CD4-positive, alpha-beta T cell treated with Interleukin-15 for 4 hours (primary cell): ENCODE results near the gene OSBPL8.
A peak's percentile ranks its signal among the peaks of the same experiment; 100 is the strongest.

ENCODE experiments used
- DNase-seq: peaks from one replicate; pipeline ENCODE4 v3.0.0-alpha.2; 2020; ENCODE audit warnings: low spot score

Gene OSBPL8

DNA sequence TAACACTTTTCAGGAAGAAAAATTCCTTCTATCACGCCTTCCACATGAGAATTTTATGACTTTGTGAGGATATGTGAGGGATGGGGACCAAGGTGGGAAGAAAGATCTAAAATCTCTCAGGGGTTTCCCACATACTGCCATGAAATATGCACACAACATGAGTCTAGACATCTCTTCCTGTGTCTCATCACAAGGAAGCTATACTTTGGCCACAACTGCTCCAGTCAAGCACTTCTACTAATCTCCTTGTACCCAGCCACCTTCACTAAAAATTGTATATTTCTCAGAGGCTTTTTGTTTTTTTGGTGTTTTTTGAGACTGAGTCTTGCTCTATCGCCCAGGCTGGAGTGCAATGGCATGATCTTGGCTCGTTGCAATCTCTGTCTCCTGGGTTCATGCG is 3.2 kb downstream of the OSBPL8 start:
- DNase-seq = peak; percentile 53

GRCh38 chr12:76555797-76556196 is 3.8 kb downstream of the OSBPL8 start:
- DNase-seq = no peak

GRCh38 chr12:76555231-76555767 is 4.3 kb downstream of the OSBPL8 start:
- DNase-seq = peak; percentile 21

DNA sequence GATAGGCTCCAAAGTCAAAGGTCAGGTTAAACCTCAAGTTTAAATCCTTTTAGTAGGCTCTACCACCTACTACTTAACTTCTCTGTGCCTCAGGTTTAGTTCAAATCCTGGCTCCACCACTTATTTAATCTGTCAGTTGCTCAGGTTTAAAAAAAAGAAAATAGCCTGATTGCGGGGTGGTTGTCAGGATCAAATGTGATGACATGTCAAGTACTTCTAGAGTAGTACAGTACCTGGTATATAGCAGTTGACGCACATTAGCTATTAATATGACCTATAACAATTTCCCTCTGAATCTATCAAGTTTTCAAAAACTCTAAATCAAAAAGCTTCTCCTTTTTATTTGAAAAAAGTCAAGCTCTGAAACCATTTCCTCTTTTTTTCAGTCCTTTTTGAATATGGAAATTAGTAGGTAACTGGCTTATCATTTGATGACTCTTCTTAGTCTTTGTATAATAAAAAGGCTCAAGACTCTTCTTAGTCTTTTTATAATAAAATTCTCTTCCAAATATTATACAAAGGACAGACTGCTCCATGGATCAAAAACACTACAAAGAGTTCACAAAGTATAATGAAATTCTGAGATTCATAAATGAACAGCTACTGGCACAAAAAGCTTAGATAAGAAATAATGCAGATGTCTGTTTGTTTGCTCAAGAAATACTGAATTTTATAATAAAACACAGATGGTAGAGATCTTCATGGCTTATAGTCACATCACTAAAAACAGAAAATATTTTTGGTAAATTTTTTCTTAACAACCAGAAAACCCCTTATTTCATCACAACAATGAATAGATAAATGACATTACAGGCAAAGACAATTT is 5.0 kb downstream of the OSBPL8 start:
- DNase-seq = no peak

GRCh38 chr12:76552343-76552938 is 7.1 kb downstream of the OSBPL8 start:
- no peak for DNase-seq

DNA sequence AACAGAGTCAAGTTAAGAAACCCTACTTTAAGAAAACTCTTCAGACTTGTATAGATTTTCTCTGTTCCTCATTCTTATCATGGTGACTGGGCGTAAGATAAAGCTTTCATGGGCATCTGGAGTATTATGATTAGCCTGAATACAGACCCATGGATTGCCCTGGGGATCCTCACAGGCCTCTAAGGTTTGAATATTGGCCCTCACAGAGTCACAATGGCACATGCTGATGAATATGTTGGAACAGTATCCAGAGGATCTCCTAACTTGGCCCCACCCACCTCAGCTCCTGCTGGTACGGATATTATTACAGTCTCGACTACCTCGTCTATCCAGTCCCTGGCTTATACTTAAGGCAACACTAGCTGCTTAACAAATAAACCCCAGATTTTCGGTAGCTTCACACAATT is 8.1 kb downstream of the OSBPL8 start:
- no peak for DNase-seq

GRCh38 chr12:76549131-76549530 is 10.4 kb downstream of the OSBPL8 start:
- no peak for DNase-seq

- no peak for DNase-seq
Observed at GRCh38 chr12:76548222-76548837, 11.2 kb downstream of the OSBPL8 start.

DNA sequence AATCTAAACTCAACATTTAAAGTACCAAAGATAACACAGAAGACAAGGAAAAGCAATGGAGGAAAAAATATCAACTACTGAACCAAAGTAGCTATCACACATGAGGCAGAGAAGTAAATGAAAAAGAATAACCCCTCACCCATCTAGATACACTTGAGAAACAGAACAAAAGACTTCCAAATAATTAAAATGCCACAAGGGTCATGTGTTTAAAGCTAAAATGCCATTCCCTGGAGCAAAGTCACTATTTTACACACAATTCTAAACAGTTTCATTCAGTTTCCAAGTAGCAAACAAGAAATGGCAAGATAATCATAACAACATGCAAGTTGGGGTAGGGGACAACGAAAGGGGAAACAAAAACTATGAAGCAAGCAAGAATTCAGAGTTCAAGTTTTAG is 12.0 kb downstream of the OSBPL8 start:
- no peak for DNase-seq

DNA sequence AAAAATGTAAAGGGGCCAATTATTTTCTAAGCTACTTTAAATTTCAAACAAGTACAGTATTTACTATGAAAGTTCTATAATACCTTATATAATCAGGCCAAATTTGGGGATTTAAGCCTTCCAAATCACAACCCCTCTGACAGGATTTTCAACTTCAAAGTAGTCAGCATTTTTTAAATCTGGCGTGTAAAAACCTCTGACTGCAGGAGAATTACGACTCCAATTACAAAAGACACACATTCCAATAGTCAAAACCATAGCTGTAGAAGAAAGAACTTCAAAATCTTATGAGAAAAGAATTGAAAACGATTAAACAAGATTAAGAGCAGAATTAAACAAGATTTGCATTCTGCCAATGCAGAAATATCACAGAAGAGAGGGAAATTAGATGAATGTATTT is 12.7 kb downstream of the OSBPL8 start:
- DNase-seq = no peak

DNA sequence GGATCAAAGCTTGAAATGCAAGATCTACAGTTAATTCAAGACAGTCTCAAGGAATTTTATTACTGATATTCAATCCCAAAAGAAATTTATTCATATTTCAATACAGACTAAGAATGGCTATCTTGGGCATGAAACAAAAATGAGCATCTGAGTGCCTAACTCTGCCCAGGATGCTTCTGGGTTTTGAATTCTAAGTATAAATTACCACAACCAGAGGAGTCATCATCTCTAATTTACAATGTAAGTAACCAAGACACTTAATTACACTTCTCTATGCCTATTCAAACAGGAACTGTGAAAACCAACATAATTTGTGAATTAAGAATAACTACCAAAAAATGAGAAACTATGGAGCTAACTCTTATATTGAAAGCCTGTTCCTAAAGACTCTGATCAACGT is 14.1 kb downstream of the OSBPL8 start:
- DNase-seq = no peak

DNA sequence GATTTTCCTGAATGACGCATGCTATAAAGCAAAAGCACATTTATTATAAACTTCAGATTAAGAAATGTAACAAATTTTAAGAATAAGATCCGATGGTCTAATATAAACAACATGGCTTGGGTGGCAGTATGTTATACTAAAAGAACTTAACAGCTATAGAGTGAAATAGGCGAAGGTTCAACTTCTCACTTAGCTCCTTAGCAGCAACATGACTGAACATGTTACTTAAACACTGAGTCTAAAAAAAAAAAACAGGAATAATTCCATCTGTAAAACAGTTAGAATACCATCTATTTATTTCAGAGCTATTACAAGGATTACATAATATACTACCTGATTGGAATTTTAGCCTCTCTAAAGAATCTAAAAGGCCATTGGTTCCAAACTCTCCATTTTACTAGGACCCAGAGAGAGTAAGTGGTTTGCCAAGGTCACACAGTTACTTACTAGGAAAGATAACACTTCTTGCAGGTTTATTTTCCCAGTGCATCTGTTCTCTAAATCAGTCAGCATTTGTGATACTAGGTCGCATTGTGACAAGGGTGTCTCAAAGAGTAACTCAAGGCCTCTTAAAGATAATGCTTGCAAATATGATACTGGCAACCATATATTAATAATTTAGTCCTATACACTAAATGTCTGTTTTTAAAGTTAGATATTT is 14.8 kb downstream of the OSBPL8 start:
- no peak for DNase-seq

GRCh38 chr12:76543813-76544347 is 15.7 kb downstream of the OSBPL8 start:
- no peak for DNase-seq

- no peak for DNase-seq
Observed at GRCh38 chr12:76542908-76543307, 16.7 kb downstream of the OSBPL8 start.

DNA sequence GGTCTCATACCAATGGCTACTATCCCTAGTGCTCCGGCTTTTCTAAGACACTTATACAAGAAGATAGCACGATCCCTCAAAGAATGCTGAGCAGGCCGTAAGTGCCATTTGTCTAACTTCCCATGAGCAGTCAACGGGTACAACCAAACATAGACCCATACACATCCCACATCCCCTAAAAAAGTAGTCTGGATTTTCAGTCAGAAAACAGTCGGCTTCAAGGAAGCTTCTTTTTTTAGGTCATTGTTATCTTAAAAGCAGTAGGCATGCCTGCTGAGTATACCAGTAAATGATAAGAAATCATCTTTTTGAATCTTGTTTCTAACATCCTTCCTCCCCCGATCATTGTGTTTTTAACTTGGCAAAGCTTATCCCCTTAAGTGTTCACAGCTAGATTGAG is 19.8 kb downstream of the OSBPL8 start:
- DNase-seq = no peak

DNA sequence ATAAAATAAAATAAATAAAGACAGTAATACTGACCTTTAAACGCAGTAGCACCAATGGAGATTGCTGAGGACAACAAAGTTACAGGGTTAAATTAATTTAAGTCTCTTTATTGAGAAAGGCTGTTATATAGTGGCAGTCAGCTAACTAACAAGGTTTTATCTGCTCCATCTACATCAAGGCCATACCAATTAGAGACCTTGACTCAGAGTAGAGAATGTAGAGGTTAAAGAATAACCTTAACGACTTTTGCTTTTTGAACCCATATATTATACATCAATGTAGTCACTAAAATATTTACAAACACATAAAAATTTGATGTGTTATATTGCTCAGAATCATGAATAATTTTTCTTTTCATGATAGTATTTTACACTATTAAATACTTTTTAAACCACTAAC is 21.6 kb downstream of the OSBPL8 start:
- no peak for DNase-seq

DNA sequence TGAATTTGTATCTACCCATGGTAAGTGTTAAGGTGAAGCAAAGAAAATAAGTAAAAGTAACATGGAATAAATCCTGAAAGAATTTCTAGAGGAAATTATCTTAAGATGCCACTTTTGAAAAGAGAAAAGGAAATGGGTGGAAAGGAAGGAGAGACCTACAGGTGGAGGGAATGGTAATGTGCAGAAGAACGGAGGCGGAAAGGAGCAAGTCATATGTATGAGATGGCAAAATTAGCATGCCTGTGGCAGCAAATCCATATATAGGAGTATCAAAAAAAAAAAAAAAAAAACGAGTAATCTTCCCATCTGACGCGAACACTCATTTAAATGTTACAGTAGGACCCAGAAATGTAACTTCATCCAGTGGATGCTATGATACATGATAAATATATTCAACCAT is 23.0 kb downstream of the OSBPL8 start:
- no peak for DNase-seq

GRCh38 chr12:76535170-76535569 is 24.4 kb downstream of the OSBPL8 start:
- no peak for DNase-seq

DNA sequence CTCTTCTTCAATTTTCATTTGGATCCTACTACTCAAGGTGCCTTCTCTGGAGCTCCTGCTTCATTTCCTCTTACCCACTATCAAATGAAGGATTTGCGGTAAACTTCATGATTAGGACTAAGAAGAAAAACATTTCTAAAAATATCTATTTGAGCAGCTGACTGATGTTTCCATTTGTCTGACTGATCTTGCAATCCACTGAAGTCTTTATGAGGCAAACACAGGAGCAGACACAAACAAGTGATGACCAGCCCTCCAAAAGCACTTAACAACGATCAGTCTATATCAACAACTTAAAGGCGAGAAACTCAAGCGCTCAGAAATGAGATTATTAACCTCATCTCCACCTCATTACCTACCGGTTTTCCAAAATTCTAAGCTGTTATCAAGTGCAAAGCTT is 26.2 kb downstream of the OSBPL8 start:
- no peak for DNase-seq

- no peak for DNase-seq
Observed at GRCh38 chr12:76532520-76532919, 27.1 kb downstream of the OSBPL8 start.

DNA sequence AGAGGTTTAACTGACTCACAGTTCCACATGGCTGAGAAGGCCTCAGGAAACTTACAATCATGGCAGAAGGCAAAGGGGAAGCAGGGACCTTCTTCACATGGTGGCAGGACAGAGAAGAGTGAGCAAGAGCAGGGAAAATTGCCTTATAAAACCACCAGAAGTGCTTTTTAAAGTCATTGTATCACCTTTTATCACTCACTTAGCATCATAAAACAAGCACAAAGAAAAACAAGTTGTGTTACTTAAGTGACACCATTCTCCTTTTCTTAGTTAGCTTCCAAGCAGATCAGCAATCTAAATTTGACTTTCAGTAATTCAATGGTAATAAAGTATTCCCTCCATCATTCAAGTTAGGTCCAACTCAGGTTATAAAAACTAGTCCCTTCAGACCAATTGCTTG is 28.5 kb downstream of the OSBPL8 start:
- no peak for DNase-seq

- no peak for DNase-seq
Observed at GRCh38 chr12:76530516-76530915, 29.1 kb downstream of the OSBPL8 start.
